DND-41 (cell line): ENCODE data around the gene MRGPRX2.

Source experiments
- EZH2 ChIP-seq: IDR thresholded peaks from 3 replicates; pipeline ENCODE4 v1.6.1; 2012; ENCODE audit warnings: borderline replicate concordance, low read depth, mild to moderate bottlenecking, moderate library complexity, low read length, inconsistent platforms; ENCODE audit not compliant: severe bottlenecking
- TF ChIP-seq, protein P1 (sequence below): IDR thresholded peaks from 2 replicates; pipeline ENCODE4 v1.5.1; 2012; ENCODE audit warnings: borderline replicate concordance, low read length, moderate library complexity, mild to moderate bottlenecking; ENCODE audit not compliant: poor library complexity, severe bottlenecking; ENCODE audit errors: extremely low read depth

DNA sequence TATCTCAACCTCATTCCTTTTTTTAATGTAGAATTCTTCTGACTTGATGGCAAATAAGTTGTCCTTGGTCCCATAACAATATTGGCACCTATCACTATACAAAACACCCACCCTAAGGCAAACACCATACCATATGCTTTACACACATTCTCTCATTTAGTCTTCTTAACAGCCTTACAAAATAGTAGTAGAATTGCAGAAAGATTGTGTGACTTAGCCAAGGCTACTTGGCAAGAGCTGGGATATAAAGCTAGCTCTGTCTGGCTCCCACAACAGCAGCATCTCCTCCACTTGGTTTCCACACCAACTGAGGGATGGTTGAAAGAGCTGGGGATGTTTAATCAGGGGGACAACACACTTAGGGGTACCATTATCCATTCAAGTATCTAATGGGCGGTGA, 46.6 kb upstream of the MRGPRX2 start:
- TF ChIP-seq, protein P1, sequence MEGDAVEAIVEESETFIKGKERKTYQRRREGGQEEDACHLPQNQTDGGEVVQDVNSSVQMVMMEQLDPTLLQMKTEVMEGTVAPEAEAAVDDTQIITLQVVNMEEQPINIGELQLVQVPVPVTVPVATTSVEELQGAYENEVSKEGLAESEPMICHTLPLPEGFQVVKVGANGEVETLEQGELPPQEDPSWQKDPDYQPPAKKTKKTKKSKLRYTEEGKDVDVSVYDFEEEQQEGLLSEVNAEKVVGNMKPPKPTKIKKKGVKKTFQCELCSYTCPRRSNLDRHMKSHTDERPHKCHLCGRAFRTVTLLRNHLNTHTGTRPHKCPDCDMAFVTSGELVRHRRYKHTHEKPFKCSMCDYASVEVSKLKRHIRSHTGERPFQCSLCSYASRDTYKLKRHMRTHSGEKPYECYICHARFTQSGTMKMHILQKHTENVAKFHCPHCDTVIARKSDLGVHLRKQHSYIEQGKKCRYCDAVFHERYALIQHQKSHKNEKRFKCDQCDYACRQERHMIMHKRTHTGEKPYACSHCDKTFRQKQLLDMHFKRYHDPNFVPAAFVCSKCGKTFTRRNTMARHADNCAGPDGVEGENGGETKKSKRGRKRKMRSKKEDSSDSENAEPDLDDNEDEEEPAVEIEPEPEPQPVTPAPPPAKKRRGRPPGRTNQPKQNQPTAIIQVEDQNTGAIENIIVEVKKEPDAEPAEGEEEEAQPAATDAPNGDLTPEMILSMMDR = no peak
- TF ChIP-seq EZH2 = no peak
